NCI-H128 (cell line): Measurements from ENCODE around the gene MRPL58.
A peak's percentile ranks its signal among the peaks of the same experiment; 100 is the strongest.
"Not testable (repeated sequence)": the region's sequence is repeated elsewhere in the genome, so short reads cannot be mapped to it uniquely, and the experiment has no call there.

ENCODE experiments used
- DNase-seq: peaks from one replicate; lab custom pipeline; 2025; ENCODE audit not compliant: unreplicated experiment; lab: John Stamatoyannopoulos, UW

The MRPL58 gene

GRCh38 chr17:74987418-74987908 lies 25.0 kb upstream of the MRPL58 start, which contains the start of gene CDR2L:
Gene CDR2L, plus strand, starts transcription at chr17:74987632. Its CDS starts 412 bp downstream, at chr17:74988044.
- DNase-seq, result peak; percentile 65

GRCh38 chr17:74987909-74988711 lies 24.4 kb upstream of the MRPL58 start:
- no peak for DNase-seq

- DNase-seq, result no peak
These were observed 21.8 kb upstream of the MRPL58 start for GRCh38 chr17:74990581-74991105.

- DNase-seq, result no peak
These were observed 20.2 kb upstream of the MRPL58 start for GRCh38 chr17:74992223-74992622.

GRCh38 chr17:74994440-74994839 lies 18.0 kb upstream of the MRPL58 start:
- DNase-seq, result no peak

GRCh38 chr17:74995847-74996246 lies 16.6 kb upstream of the MRPL58 start:
- DNase-seq, result no peak

GRCh38 chr17:74998783-74999182 lies 13.7 kb upstream of the MRPL58 start:
- DNase-seq, result no peak

GRCh38 chr17:74999523-74999922 lies 12.9 kb upstream of the MRPL58 start:
- DNase-seq, result no peak

- DNase-seq, result no peak
These were observed 10.3 kb upstream of the MRPL58 start for GRCh38 chr17:75001915-75002843.

- DNase-seq, result no peak
These were observed 9.2 kb upstream of the MRPL58 start for GRCh38 chr17:75003070-75003956.

- DNase-seq, result no peak
These were observed 8.5 kb upstream of the MRPL58 start for GRCh38 chr17:75003957-75004355.

GRCh38 chr17:75004371-75004770 lies 8.1 kb upstream of the MRPL58 start:
- DNase-seq, result no peak

GRCh38 chr17:75005291-75005690 lies 7.2 kb upstream of the MRPL58 start:
- DNase-seq, result no peak

- not testable (repeated sequence) for DNase-seq
These were observed 6.4 kb upstream of the MRPL58 start for GRCh38 chr17:75006084-75006483.

- no peak for DNase-seq
These were observed 5.8 kb upstream of the MRPL58 start for GRCh38 chr17:75006653-75007052.

GRCh38 chr17:75008373-75008772 lies 4.1 kb upstream of the MRPL58 start:
- DNase-seq, result no peak

- DNase-seq, result no peak
These were observed 3.2 kb upstream of the MRPL58 start for GRCh38 chr17:75009139-75009724.

GRCh38 chr17:75010683-75011400 lies 1.6 kb upstream of the MRPL58 start:
- no peak for DNase-seq

- no peak for DNase-seq
These were observed 922 bp upstream of the MRPL58 start for GRCh38 chr17:75011401-75012095.
